Measurements from ENCODE around the gene DLEC1. TPM values are rescaled to one million over a fixed set of nuclear protein-coding genes. Genes with fewer than 3 reads are reported as not detected.
"Not testable (repeated sequence)": the region's sequence is repeated elsewhere in the genome, so short reads cannot be mapped to it uniquely, and the experiment has no call there.

The DLEC1 gene
- total RNA-seq, 1 experiment from 2014 or later: not detected

DNA sequence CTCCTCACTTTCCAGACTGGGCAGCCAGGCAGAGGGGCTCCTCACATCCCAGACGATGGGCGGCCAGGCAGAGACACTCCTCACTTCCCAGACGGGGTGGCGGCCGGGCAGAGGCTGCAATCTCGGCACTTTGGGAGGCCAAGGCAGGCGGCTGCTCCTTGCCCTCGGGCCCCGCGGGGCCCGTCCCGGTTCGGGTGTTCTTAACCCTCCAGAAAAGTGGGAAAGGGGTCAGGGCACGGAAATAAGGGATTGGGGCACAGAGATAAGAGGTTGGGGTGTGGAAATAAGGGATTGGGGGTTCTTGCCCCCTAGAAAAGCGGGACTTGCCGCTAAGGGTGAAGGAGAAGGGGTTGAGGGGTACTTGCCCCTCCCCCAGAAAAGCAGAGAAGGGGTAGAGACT, 43.3 kb downstream of the DLEC1 start:
- H3K4me1 ChIP-seq (ENCODE audit: control insufficient read depth, insufficient read depth, low read length); CTCF ChIA-PET; BruUV-seq (replicated peaks); H3K27me3 ChIP-seq (ENCODE audit: control insufficient read depth, insufficient read depth, low read length); DNase-seq (ENCODE audit: low read depth, low spot score); H3K4me3 ChIP-seq (ENCODE audit: low read depth in 2 of 2, low read length in 2 of 2); POLR2A ChIA-PET; H3K36me3 ChIP-seq (ENCODE audit: control insufficient read depth, insufficient read depth, low read length); H3K9me3 ChIP-seq (ENCODE audit: control insufficient read depth, insufficient read depth, low read depth, low read length); ATAC-seq; in situ Hi-C loops (cut with HindIII; ENCODE audit: low pct_unique_long_range_greater_than_20kb, low sequenced_read_pairs); H3K27ac ChIP-seq (ENCODE audit: low read length); intact Hi-C loops (cut with micrococcal nuclease; ENCODE audit: unreplicated experiment): not testable (repeated sequence)

DNA sequence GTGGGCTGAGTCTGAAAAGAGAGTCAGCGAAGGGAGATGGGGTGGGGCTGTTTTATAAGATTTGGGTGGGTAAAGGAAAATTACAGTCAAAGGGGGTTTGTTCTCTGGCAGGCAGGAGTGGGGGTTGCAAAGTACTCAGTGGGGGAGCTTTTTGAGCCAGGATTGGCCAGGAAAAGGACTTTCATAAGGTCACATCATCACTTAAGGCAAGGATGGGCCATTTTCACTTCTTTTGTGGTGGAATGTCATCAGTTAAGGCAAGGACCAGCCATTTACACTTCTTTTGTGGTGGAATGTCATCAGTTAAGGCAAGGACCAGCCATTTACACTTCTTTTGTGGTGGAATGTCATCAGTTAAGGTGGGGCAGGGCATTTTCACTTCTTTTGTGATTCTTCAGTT, 44.2 kb downstream of the DLEC1 start:
- H3K9me3 ChIP-seq (ENCODE audit: control insufficient read depth, insufficient read depth, low read depth, low read length); CTCF ChIA-PET; DNase-seq (ENCODE audit: low read depth, low spot score); H3K4me3 ChIP-seq (ENCODE audit: low read depth in 2 of 2, low read length in 2 of 2); H3K4me1 ChIP-seq (ENCODE audit: control insufficient read depth, insufficient read depth, low read length); H3K27ac ChIP-seq (ENCODE audit: low read length); H3K36me3 ChIP-seq (ENCODE audit: control insufficient read depth, insufficient read depth, low read length); ATAC-seq; BruUV-seq (replicated peaks); in situ Hi-C loops (cut with HindIII; ENCODE audit: low pct_unique_long_range_greater_than_20kb, low sequenced_read_pairs); intact Hi-C loops (cut with micrococcal nuclease; ENCODE audit: unreplicated experiment); H3K27me3 ChIP-seq (ENCODE audit: control insufficient read depth, insufficient read depth, low read length); POLR2A ChIA-PET: not testable (repeated sequence)

DNA sequence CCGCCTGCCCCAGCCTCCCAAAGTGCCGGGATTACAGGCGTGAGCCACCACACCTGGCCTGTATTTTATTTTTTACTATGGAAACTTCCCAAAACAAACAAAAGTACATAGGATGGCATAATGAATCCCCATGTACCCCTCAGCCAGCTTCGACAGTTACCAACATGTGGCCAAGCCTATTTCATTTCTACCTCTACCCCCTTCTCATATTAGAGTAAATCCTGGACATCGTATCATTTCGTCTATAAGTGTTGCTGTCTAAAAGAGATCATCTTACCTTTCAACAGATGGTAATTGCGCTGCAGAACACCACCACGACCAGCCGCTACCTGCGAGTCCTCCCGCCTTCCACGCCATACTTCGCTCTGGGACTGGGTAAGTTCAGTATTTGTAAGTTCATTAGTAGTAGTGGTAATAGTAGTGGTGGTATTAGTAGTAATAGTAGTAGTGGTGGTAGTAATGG, 44.9 kb downstream of the DLEC1 start:
- in situ Hi-C loops (cut with HindIII; ENCODE audit: low pct_unique_long_range_greater_than_20kb, low sequenced_read_pairs): no loop called here
- no peaks in the 10 kb centered on the region for H3K36me3 ChIP-seq (ENCODE audit: control insufficient read depth, insufficient read depth, low read length)
- H3K27me3 ChIP-seq (ENCODE audit: control insufficient read depth, insufficient read depth, low read length): no peaks in the 10 kb centered on the region
- no peaks in the 10 kb centered on the region for H3K4me1 ChIP-seq (ENCODE audit: control insufficient read depth, insufficient read depth, low read length)
- POLR2A ChIA-PET: no interaction called here
- no peaks in the 10 kb centered on the region for H3K9me3 ChIP-seq (ENCODE audit: control insufficient read depth, insufficient read depth, low read depth, low read length)
- H3K27ac ChIP-seq (ENCODE audit: low read length): no peak overlapping the region
- CTCF ChIA-PET: no interaction called here
- no TSS peak for BruUV-seq (replicated peaks)
- DNase-seq (ENCODE audit: low read depth, low spot score) (no peak), ATAC-seq (no peak)
- TF ChIP-seq, protein P1, sequence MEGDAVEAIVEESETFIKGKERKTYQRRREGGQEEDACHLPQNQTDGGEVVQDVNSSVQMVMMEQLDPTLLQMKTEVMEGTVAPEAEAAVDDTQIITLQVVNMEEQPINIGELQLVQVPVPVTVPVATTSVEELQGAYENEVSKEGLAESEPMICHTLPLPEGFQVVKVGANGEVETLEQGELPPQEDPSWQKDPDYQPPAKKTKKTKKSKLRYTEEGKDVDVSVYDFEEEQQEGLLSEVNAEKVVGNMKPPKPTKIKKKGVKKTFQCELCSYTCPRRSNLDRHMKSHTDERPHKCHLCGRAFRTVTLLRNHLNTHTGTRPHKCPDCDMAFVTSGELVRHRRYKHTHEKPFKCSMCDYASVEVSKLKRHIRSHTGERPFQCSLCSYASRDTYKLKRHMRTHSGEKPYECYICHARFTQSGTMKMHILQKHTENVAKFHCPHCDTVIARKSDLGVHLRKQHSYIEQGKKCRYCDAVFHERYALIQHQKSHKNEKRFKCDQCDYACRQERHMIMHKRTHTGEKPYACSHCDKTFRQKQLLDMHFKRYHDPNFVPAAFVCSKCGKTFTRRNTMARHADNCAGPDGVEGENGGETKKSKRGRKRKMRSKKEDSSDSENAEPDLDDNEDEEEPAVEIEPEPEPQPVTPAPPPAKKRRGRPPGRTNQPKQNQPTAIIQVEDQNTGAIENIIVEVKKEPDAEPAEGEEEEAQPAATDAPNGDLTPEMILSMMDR (IDR thresholded peaks at IDR 0.05): no peak
- TF ChIP-seq TCF7L2 (IDR thresholded peaks at IDR 0.05; ENCODE audit: low read depth, low read length): no peak
- no peak for TF ChIP-seq SIN3A (IDR thresholded peaks at IDR 0.05; ENCODE audit: borderline replicate concordance, insufficient read depth, low read depth, low read length)
- no peak for TF ChIP-seq POLR2AphosphoS5 (IDR thresholded peaks at IDR 0.05; ENCODE audit: low read depth, low read length)
- TF ChIP-seq, protein P2, sequence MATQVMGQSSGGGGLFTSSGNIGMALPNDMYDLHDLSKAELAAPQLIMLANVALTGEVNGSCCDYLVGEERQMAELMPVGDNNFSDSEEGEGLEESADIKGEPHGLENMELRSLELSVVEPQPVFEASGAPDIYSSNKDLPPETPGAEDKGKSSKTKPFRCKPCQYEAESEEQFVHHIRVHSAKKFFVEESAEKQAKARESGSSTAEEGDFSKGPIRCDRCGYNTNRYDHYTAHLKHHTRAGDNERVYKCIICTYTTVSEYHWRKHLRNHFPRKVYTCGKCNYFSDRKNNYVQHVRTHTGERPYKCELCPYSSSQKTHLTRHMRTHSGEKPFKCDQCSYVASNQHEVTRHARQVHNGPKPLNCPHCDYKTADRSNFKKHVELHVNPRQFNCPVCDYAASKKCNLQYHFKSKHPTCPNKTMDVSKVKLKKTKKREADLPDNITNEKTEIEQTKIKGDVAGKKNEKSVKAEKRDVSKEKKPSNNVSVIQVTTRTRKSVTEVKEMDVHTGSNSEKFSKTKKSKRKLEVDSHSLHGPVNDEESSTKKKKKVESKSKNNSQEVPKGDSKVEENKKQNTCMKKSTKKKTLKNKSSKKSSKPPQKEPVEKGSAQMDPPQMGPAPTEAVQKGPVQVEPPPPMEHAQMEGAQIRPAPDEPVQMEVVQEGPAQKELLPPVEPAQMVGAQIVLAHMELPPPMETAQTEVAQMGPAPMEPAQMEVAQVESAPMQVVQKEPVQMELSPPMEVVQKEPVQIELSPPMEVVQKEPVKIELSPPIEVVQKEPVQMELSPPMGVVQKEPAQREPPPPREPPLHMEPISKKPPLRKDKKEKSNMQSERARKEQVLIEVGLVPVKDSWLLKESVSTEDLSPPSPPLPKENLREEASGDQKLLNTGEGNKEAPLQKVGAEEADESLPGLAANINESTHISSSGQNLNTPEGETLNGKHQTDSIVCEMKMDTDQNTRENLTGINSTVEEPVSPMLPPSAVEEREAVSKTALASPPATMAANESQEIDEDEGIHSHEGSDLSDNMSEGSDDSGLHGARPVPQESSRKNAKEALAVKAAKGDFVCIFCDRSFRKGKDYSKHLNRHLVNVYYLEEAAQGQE (IDR thresholded peaks at IDR 0.05; ENCODE audit: insufficient read depth in 1 of 2, low read depth in 2 of 2, low read length in 1 of 2): no peak
- H3K4me3 ChIP-seq (ENCODE audit: low read depth in 2 of 2, low read length in 2 of 2): no peak overlapping the region
- intact Hi-C loops (cut with micrococcal nuclease; ENCODE audit: unreplicated experiment): no loop called here
